Ovary (tissue), 9 donors: ENCODE results near the gene SEMA5A. TPM values are rescaled to one million over a fixed set of nuclear protein-coding genes. Genes with fewer than 3 reads are reported as not detected.
"Not testable (repeated sequence)": the region's sequence is repeated elsewhere in the genome, so short reads cannot be mapped to it uniquely, and the experiment has no call there.

ENCODE experiments used
- DNase-seq, 5 donors: peaks; one replicate each; pipeline ENCODE4 v3.0.0-alpha.2; 2019 to 2020
- H3K27ac ChIP-seq, 2 donors: fragments of 200-600 bp; one replicate each; pipeline versions ENCODE4 v1.5.1 to v1.8.0; 2019 to 2022
- H3K27me3 ChIP-seq: fragments of 200-600 bp; one replicate; pipeline ENCODE4 v1.8.0; 2022
- H3K36me3 ChIP-seq: fragments of 200-600 bp; sonication (generic); one replicate; pipeline ENCODE4 v1.5.1; 2019
- H3K4me1 ChIP-seq: one replicate; pipeline ENCODE4 v1.8.1; 2013; ENCODE audit warnings: mild to moderate bottlenecking, moderate library complexity; ENCODE audit not compliant: insufficient read depth
- H3K4me3 ChIP-seq: fragments of 200-600 bp; sonication (generic); one replicate; pipeline ENCODE4 v1.5.1; 2017
- H3K9me3 ChIP-seq, 2 donors: fragments of 200-600 bp in 1 of 2; sonication (generic) in 1 of 2; one replicate each; pipeline versions ENCODE4 v1.5.1 to v1.8.1; 2013 to 2019; ENCODE audit warnings: mild to moderate bottlenecking in 1 of 2, moderate library complexity in 1 of 2
- EP300 ChIP-seq: sonication (generic); formaldehyde crosslinking; IDR thresholded peaks from one replicate; pipeline ENCODE4 v1.6.1; 2017; ENCODE audit warnings: antibody characterized with exemption
- POLR2A ChIP-seq: fragments of 450-650 bp; IDR thresholded peaks from one replicate; pipeline ENCODE4 v1.6.1; 2017; ENCODE audit warnings: antibody characterized with exemption, mild to moderate bottlenecking, moderate library complexity
- WGBS, 3 donors: extraction: QIAGEN DNeasy Blood & Tissue Kit in 1 of 3; methylation state at CpG; one replicate each; pipeline versions ENCODE4 v1.1.5 to v1.1.7; 2013 to 2017; 5-methylcytosine and 5-hydroxymethylcytosine counted together
- intact Hi-C, 4 donors: fragments of 100-400 bp; cut with DNase I; formaldehyde crosslinking; loops; one replicate each; pipeline versions ENCODE4 v1.11.0 to v1.15.1; 2022 to 2023
- polyA plus RNA-seq, 2 donors: library from polyadenylated mRNA; stranded (reverse); fragments of 200-250 nt in 1 of 2; fragments of 350-450 nt in 1 of 2; fragmentation: Illumina TruSeq in 1 of 2; extraction: RNeasy Lipid Tissue Mini Kit (QIAGEN cat#74804) in 1 of 2; gene quantifications; one replicate each; pipeline ENCODE4 v1.2.3, GENCODE V29; 2013 to 2014
- total RNA-seq, 7 donors: library from RNA; depleted of rRNA in 2 of 7; stranded (reverse); fragments of >200 nt in 2 of 7; fragmentation: NEBNext Ultra II Directional in 3 of 7; extraction: Animal tissue kit (Norgen Biotek cat#: 25700) in 3 of 7; gene quantifications; one replicate each; pipeline versions ENCODE4 v1.1.0 to v1.2.4, GENCODE V29; 2016 to 2023
- TF ChIP-seq, protein P1 (sequence below), 3 donors: fragments of 450-650 bp in 2 of 3; fragments of 200-600 bp in 1 of 3; IDR thresholded peaks; one replicate each; pipeline versions ENCODE4 v1.5.1 to v1.8.0; 2016 to 2022; ENCODE audit warnings: antibody characterized with exemption in 3 of 3, mild to moderate bottlenecking in 1 of 3
- donor health status: DM: no; HTN: no; CAD: no; lungs with moderate emphysema.
- donor health status: DM: no; HTN: no; CAD: no.
- donor health status: Bipolar disorder and iron deficiency.
- donor health status: DM: yes; HTN: yes; CAD: no.
- donor health status: DM: no; HTN: no; CAD: no.
- donor health status: DM: yes; HTN: yes; CAD: no.

Gene SEMA5A
- total and polyA plus RNA-seq, 9 donors, result 2.0 to 6.6 (median 4.3) TPM

- TF ChIP-seq, protein P1, sequence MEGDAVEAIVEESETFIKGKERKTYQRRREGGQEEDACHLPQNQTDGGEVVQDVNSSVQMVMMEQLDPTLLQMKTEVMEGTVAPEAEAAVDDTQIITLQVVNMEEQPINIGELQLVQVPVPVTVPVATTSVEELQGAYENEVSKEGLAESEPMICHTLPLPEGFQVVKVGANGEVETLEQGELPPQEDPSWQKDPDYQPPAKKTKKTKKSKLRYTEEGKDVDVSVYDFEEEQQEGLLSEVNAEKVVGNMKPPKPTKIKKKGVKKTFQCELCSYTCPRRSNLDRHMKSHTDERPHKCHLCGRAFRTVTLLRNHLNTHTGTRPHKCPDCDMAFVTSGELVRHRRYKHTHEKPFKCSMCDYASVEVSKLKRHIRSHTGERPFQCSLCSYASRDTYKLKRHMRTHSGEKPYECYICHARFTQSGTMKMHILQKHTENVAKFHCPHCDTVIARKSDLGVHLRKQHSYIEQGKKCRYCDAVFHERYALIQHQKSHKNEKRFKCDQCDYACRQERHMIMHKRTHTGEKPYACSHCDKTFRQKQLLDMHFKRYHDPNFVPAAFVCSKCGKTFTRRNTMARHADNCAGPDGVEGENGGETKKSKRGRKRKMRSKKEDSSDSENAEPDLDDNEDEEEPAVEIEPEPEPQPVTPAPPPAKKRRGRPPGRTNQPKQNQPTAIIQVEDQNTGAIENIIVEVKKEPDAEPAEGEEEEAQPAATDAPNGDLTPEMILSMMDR (IDR thresholded peaks at IDR 0.05), result no peak
- TF ChIP-seq POLR2A (no peak), EP300 (no peak)
- Histone ChIP-seq H3K9me3 (no peaks in the 10 kb centered on the region), H3K4me3 (no peak overlapping the region), H3K36me3 (no peaks in the 10 kb centered on the region), H3K4me1 (no peaks in the 10 kb centered on the region), H3K27me3 (no peaks in the 10 kb centered on the region), H3K27ac (no peak overlapping the region)
- intact Hi-C loops, result no loop called here
- WGBS, 3 donors, result 19 to 40% (median 22%) methylated on average over 5 of the region's 5 CpGs
- no peak for DNase-seq
Observed at GRCh38 chr5:9356351-9356825, 189.5 kb downstream of the SEMA5A start.

- intact Hi-C loops, result no loop called here
- 91 to 93% (median 91%) methylated on average over 7 of the region's 7 CpGs for WGBS, 3 donors
Observed at GRCh38 chr5:9354336-9355081, 191.4 kb downstream of the SEMA5A start.

GRCh38 chr5:9353048-9353447, 192.8 kb downstream of the SEMA5A start:
- H3K9me3 ChIP-seq, H3K4me1 ChIP-seq, intact Hi-C loops, H3K36me3 ChIP-seq, H3K27ac ChIP-seq, DNase-seq, H3K27me3 ChIP-seq, H3K4me3 ChIP-seq: not testable (repeated sequence)

More at GRCh38 chr5:9354336-9355081, 191.4 kb downstream of the SEMA5A start:
- Histone ChIP-seq H3K4me1 (no peaks in the 10 kb centered on the region), H3K36me3 (no peaks in the 10 kb centered on the region), H3K4me3 (no peak overlapping the region), H3K9me3 (no peaks in the 10 kb centered on the region), H3K27me3 (no peaks in the 10 kb centered on the region), H3K27ac (no peak overlapping the region)
- DNase-seq, result no peak
- TF ChIP-seq, protein P1 (IDR thresholded peaks at IDR 0.05), result no peak
- TF ChIP-seq EP300 (no peak), POLR2A (no peak)

GRCh38 chr5:9351546-9351945, 194.3 kb downstream of the SEMA5A start:
- H3K4me1 ChIP-seq, result no peaks in the 10 kb centered on the region
- H3K36me3 ChIP-seq, result no peaks in the 10 kb centered on the region
- no peaks in the 10 kb centered on the region for H3K27me3 ChIP-seq
- 66 to 82% (median 79%) methylated on average over 2 of the region's 2 CpGs for WGBS, 3 donors
- H3K4me3 ChIP-seq, result no peak overlapping the region
- no peaks in the 10 kb centered on the region for H3K9me3 ChIP-seq
- TF ChIP-seq POLR2A, result no peak
- intact Hi-C loops, result loop anchor here in 1 of 4 donors (2.0 kb wide), 1 partner anchor 343 kb away; no protein-coding TSS in a partner anchor
- no peak overlapping the region for H3K27ac ChIP-seq
- DNase-seq, result no peak

GRCh38 chr5:9350301-9350797, 195.5 kb downstream of the SEMA5A start:
- Histone ChIP-seq H3K27me3 (no peaks in the 10 kb centered on the region), H3K9me3 (no peaks in the 10 kb centered on the region), H3K36me3 (no peaks in the 10 kb centered on the region), H3K4me3 (no peak overlapping the region), H3K27ac (no peak overlapping the region), H3K4me1 (no peaks in the 10 kb centered on the region)
- intact Hi-C loops, result loop anchor here in 1 of 4 donors (2.0 kb wide), 1 partner anchor 342 kb away; no protein-coding TSS in a partner anchor
- TF ChIP-seq POLR2A (no peak), EP300 (no peak)
- TF ChIP-seq, protein P1 (IDR thresholded peaks at IDR 0.05), result no peak
- WGBS, 3 donors, result 61 to 80% (median 76%) methylated on average over 4 of the region's 4 CpGs
- no peak for DNase-seq
